HL-60 (cell line): ENCODE measurements around the gene ENOX1.

Experiments used
- GABPA ChIP-seq: IDR thresholded peaks from 2 replicates; pipeline ENCODE4 v1.6.1; 2012; ENCODE audit warnings: low read depth
- POLR2AphosphoS5 ChIP-seq: IDR thresholded peaks from 2 replicates; pipeline ENCODE4 v1.6.1; 2012; ENCODE audit warnings: low read depth
- SPI1 ChIP-seq: IDR thresholded peaks from 2 replicates; pipeline ENCODE4 v1.6.1; 2012; ENCODE audit warnings: low read depth, mild to moderate bottlenecking, borderline replicate concordance
- TF ChIP-seq, protein P1 (sequence below): IDR thresholded peaks from one replicate; pipeline ENCODE4 v1.5.1; 2011; ENCODE audit warnings: low read length, control low read depth, inconsistent platforms; ENCODE audit not compliant: insufficient read depth
- TF ChIP-seq, protein P2 (sequence below): IDR thresholded peaks from 2 replicates; pipeline ENCODE4 v1.6.1; 2012; ENCODE audit warnings: low read depth; ENCODE audit not compliant: insufficient replicate concordance

DNA sequence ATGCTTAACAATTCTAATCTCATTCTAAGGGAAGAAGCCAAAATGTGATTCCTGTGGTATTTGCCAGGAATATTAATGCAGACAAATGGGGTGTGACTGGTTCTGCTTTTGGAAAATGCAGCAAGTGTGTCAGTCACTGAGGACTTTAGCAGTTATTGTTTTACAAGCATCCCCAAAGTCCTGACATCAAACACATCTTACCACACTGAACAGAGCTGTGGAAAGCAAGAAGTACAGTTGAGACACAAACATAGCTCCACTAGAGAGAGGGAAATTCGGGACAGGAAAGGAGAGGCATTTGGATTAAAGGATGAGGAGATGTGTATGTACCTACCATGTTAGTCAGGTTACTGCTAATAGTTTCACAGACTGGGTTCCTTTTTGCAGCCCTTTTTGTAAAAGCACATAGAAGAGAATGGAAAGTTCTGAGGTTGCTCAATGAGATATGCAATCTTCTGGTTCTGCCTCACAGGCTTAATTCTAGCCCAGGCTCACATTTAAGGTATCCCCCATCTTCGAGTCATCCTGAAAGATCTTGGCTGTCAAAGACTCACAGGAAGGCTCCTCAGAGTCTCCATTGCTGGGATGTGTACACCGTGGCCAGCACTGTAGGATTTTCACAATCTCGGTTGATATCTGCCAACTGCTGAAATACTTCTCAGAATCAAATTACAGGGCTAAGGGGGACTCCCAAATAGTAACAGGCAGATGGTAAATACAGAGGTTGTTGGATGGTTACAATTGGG is 446.8 kb downstream of the ENOX1 start:
- TF ChIP-seq, protein P1, sequence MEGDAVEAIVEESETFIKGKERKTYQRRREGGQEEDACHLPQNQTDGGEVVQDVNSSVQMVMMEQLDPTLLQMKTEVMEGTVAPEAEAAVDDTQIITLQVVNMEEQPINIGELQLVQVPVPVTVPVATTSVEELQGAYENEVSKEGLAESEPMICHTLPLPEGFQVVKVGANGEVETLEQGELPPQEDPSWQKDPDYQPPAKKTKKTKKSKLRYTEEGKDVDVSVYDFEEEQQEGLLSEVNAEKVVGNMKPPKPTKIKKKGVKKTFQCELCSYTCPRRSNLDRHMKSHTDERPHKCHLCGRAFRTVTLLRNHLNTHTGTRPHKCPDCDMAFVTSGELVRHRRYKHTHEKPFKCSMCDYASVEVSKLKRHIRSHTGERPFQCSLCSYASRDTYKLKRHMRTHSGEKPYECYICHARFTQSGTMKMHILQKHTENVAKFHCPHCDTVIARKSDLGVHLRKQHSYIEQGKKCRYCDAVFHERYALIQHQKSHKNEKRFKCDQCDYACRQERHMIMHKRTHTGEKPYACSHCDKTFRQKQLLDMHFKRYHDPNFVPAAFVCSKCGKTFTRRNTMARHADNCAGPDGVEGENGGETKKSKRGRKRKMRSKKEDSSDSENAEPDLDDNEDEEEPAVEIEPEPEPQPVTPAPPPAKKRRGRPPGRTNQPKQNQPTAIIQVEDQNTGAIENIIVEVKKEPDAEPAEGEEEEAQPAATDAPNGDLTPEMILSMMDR = no peak
- TF ChIP-seq POLR2AphosphoS5 (no peak), GABPA (no peak), SPI1 (no peak)
- TF ChIP-seq, protein P2, sequence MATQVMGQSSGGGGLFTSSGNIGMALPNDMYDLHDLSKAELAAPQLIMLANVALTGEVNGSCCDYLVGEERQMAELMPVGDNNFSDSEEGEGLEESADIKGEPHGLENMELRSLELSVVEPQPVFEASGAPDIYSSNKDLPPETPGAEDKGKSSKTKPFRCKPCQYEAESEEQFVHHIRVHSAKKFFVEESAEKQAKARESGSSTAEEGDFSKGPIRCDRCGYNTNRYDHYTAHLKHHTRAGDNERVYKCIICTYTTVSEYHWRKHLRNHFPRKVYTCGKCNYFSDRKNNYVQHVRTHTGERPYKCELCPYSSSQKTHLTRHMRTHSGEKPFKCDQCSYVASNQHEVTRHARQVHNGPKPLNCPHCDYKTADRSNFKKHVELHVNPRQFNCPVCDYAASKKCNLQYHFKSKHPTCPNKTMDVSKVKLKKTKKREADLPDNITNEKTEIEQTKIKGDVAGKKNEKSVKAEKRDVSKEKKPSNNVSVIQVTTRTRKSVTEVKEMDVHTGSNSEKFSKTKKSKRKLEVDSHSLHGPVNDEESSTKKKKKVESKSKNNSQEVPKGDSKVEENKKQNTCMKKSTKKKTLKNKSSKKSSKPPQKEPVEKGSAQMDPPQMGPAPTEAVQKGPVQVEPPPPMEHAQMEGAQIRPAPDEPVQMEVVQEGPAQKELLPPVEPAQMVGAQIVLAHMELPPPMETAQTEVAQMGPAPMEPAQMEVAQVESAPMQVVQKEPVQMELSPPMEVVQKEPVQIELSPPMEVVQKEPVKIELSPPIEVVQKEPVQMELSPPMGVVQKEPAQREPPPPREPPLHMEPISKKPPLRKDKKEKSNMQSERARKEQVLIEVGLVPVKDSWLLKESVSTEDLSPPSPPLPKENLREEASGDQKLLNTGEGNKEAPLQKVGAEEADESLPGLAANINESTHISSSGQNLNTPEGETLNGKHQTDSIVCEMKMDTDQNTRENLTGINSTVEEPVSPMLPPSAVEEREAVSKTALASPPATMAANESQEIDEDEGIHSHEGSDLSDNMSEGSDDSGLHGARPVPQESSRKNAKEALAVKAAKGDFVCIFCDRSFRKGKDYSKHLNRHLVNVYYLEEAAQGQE = no peak
